Heart right ventricle (tissue), 16 donors: ENCODE results near the gene WDR36. TPM values are rescaled to one million over a fixed set of nuclear protein-coding genes. Genes with fewer than 3 reads are reported as not detected.
A peak's percentile ranks its signal among the peaks of the same experiment; 100 is the strongest.

ENCODE experiments used
- ATAC-seq, 8 donors: fragments of 200-7000 bp; cut with Tn5 transposase; one replicate each; pipeline ENCODE4 v1.9.1; 2020; ENCODE audit warnings: mild to moderate bottlenecking in 8 of 8, moderate library complexity in 8 of 8, moderate number of reproducible peaks in 1 of 8
- DNase-seq, 2 donors: peaks; one replicate each; pipeline ENCODE4 v3.0.0-alpha.2; 2020
- H3K27ac ChIP-seq, 10 donors: fragments of 200-600 bp; sonication (generic) in 2 of 10; one replicate each; pipeline versions ENCODE4 v1.5.0 to v1.8.0; 2020 to 2022; ENCODE audit warnings: mild to moderate bottlenecking in 3 of 10
- H3K27me3 ChIP-seq, 7 donors: fragments of 200-600 bp; one replicate each; pipeline ENCODE4 v1.8.0; 2021 to 2022; ENCODE audit warnings: mild to moderate bottlenecking in 2 of 7
- H3K36me3 ChIP-seq, 9 donors: fragments of 200-600 bp; sonication (generic) in 1 of 9; one replicate each; pipeline versions ENCODE4 v1.5.0 to v1.8.0; 2020 to 2022; ENCODE audit warnings: mild to moderate bottlenecking in 2 of 9
- H3K4me1 ChIP-seq, 9 donors: fragments of 200-600 bp; sonication (generic) in 1 of 9; one replicate each; pipeline versions ENCODE4 v1.5.0 to v1.8.0; 2020 to 2022; ENCODE audit warnings: mild to moderate bottlenecking in 4 of 9
- H3K4me3 ChIP-seq, 10 donors: fragments of 200-600 bp; sonication (generic) in 2 of 10; one replicate each; pipeline versions ENCODE4 v1.5.0 to v1.8.0; 2020 to 2022; ENCODE audit warnings: mild to moderate bottlenecking in 7 of 10, moderate library complexity in 2 of 10
- H3K9me3 ChIP-seq, 11 donors: fragments of 200-600 bp in 10 of 11; sonication (generic) in 2 of 11; one replicate each; pipeline versions ENCODE4 v1.5.0 to v1.8.0; 2013 to 2022; ENCODE audit warnings: mild to moderate bottlenecking in 2 of 11, control low read depth in 1 of 11, moderate library complexity in 1 of 11
- CTCF ChIP-seq, 9 donors: fragments of 200-600 bp; sonication (generic) in 2 of 9; IDR thresholded peaks; one replicate each; pipeline versions ENCODE4 v1.5.0 to v1.8.0; 2021 to 2022; ENCODE audit warnings: antibody characterized with exemption in 9 of 9, mild to moderate bottlenecking in 5 of 9, moderate library complexity in 1 of 9
- WGBS, 2 donors: extraction: QIAGEN DNeasy Blood & Tissue Kit; methylation state at CpG; one replicate each; pipeline ENCODE4 v1.1.7; 2013; ENCODE audit warnings: inconsistent platforms in 1 of 2; 5-methylcytosine and 5-hydroxymethylcytosine counted together
- intact Hi-C, 10 donors: fragments of 100-400 bp; cut with DNase I; formaldehyde crosslinking; loops; one replicate each; pipeline versions ENCODE4 v1.11.1 to v1.14.2; 2022
- polyA plus RNA-seq, 2 donors: library from polyadenylated mRNA; stranded (reverse); fragments of 200-250 nt; gene quantifications; one replicate each; pipeline ENCODE4 v1.2.3, GENCODE V29; 2013
- total RNA-seq, 10 donors: library from RNA; stranded (reverse); fragmentation: NEBNext Ultra II Directional in 3 of 10; extraction: Animal tissue kit (Norgen Biotek cat#: 25700) in 3 of 10; gene quantifications; one replicate each; pipeline versions ENCODE4 v1.2.1 to v1.2.4, GENCODE V29; 2021 to 2023
- donor health status: Arrhythmogenic right ventricular cardiomyopathy.
- donor health status: ischemic (EF 13 %, LVEDD 7.1; RV severe dilation, severe dysfunction).
- donor health status: healthy with polysubstance abuse.
- donor health status: DM: no; HTN: yes; CAD: no.
- donor health status: DM: no; HTN: no; CAD: no.
- donor health status: ischemic (EF 25% LVEDD 6.9; RV normal size, moderate dysfunction).
- donor health status: ischemic (EF 25% LVEDD 5.7; RV mildly dilated, moderate dysfunction).
- donor health status: healthy.
- donor health status: DM: yes; HTN: yes; CAD: no.
- donor health status: Ischemic cardiomyopathy.
- donor health status: ischemic (EF 35%, LVEDD 5.7; RV mildly dilated, moderate dysfunction).
- donor health status: nonischemic (EF 11% LVEDD 7.7; RV severe dilation, severe dysfunction).
- donor health status: DM: yes; HTN: yes; CAD: no.
- donor health status: PGD.
- donor health status: ischemic (EF 29% LVEDD 5.4; RV normal size, mild dysfunction).
- donor health status: nonischemic (EF 23%, LVEDD 6.1; RV moderate dilation, normal function).

The WDR36 gene
- total and polyA plus RNA-seq, 12 donors, result 3.2 to 15.8 (median 12.7) TPM

- ATAC-seq (no peak), DNase-seq (no peak)
- H3K9me3 ChIP-seq, result peaks cover 0 to 10% (median 0%) of the 10 kb centered on the region in 11 donors
- H3K4me1 ChIP-seq, result no peaks in the 10 kb centered on the region
- no peak for TF ChIP-seq CTCF (IDR thresholded peaks at IDR 0.05)
- H3K36me3 ChIP-seq, result no peaks in the 10 kb centered on the region
- intact Hi-C loops, result loop anchor here in 7 of 10 donors (5.0 to 10.0 kb wide), 4 partner anchors 268 to 305 kb away; no protein-coding TSS in a partner anchor
- H3K27ac ChIP-seq, result no peak overlapping the region
- peaks cover 0 to 3% (median 0%) of the 10 kb centered on the region in 7 donors for H3K27me3 ChIP-seq
- 81 to 88% methylated on average over 2 of the region's 2 CpGs for WGBS, 2 donors
- no peak overlapping the region for H3K4me3 ChIP-seq
These were observed 32.0 kb upstream of the WDR36 start for GRCh38 chr5:111060169-111060568.

- no peak overlapping the region for H3K4me3 ChIP-seq
- no peak for TF ChIP-seq CTCF (IDR thresholded peaks at IDR 0.05)
- H3K9me3 ChIP-seq, result peaks cover 0 to 10% (median 0%) of the 10 kb centered on the region in 11 donors
- H3K4me1 ChIP-seq, result no peaks in the 10 kb centered on the region
- ATAC-seq (no peak), DNase-seq (no peak)
- intact Hi-C loops, result loop anchor here in 7 of 10 donors (2.0 to 10.0 kb wide), 5 partner anchors 269 to 307 kb away; no protein-coding TSS in a partner anchor
- H3K36me3 ChIP-seq, result no peaks in the 10 kb centered on the region
- peaks cover 0 to 12% (median 0%) of the 10 kb centered on the region in 7 donors for H3K27me3 ChIP-seq
- H3K27ac ChIP-seq, result no peak overlapping the region
These were observed 30.5 kb upstream of the WDR36 start for GRCh38 chr5:111061618-111062017.

- intact Hi-C loops, result loop anchor here in 7 of 10 donors (2.0 to 10.0 kb wide), 5 partner anchors 272 to 309 kb away; no protein-coding TSS in a partner anchor
- H3K36me3 ChIP-seq, result no peaks in the 10 kb centered on the region
- DNase-seq (no peak), ATAC-seq (no peak)
- no peak overlapping the region for H3K4me3 ChIP-seq
- no peak overlapping the region for H3K27ac ChIP-seq
- WGBS, 2 donors, result 41 to 43% methylated on average over 3 of the region's 3 CpGs
- H3K9me3 ChIP-seq, result peaks cover 0 to 10% (median 0%) of the 10 kb centered on the region in 11 donors
- peak in 8 of 9 donors; percentile 8 to 57 (median 44) for TF ChIP-seq CTCF (IDR thresholded peaks at IDR 0.05)
- no peaks in the 10 kb centered on the region for H3K4me1 ChIP-seq
- H3K27me3 ChIP-seq, result peaks cover 0 to 34% (median 17%) of the 10 kb centered on the region in 7 donors
These were observed 28.3 kb upstream of the WDR36 start for GRCh38 chr5:111063709-111064322.

DNA sequence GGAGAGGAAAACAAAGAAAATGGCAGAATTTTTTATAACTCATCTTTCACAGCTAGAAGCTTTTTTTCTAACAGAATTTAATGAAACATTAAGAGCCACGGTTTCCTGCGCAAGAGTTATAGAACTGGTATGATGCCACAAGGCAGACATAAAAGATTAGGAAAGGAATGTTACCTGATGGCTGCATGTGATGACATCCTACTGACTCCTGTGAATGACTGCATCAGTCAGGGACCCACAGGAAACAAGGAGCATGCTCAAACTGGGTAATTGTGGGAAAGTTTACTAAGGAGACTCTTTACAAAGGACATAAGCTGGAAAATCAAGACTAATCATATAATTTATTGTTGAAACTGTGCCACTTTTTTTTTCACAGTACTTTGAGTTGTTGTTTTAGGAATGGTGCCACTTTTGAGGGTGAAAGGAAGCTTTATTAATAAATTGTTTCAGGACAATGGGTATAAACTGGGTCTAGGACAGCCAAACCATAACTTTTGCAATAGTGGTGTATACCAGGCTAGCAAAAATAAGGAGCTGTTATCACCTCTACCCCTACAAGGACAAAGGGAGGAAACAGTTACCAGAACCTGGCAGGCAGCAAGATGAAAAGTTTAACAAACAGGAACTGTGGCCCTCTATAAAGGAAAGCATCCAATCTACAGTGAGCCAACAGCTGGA lies 25.7 kb upstream of the WDR36 start:
- no peak for TF ChIP-seq CTCF (IDR thresholded peaks at IDR 0.05)
- Histone ChIP-seq H3K4me3 (no peak overlapping the region), H3K36me3 (no peaks in the 10 kb centered on the region), H3K27ac (no peak overlapping the region), H3K27me3 (peaks cover 0 to 60% (median 21%) of the 10 kb centered on the region in 7 donors), H3K9me3 (no peaks in the 10 kb centered on the region), H3K4me1 (peaks cover 0 to 16% (median 8%) of the 10 kb centered on the region in 9 donors)
- ATAC-seq (no peak), DNase-seq (no peak)
- intact Hi-C loops, result loop anchor here in 5 of 10 donors (10.0 kb wide), 2 partner anchors 302 to 312 kb away; no protein-coding TSS in a partner anchor
- 87 to 93% methylated on average over 2 of the region's 2 CpGs for WGBS, 2 donors
